ENCODE results near the gene FGF11. TPM values are rescaled to one million over a fixed set of nuclear protein-coding genes. Genes with fewer than 3 reads are reported as not detected.
"Not testable (repeated sequence)": the region's sequence is repeated elsewhere in the genome, so short reads cannot be mapped to it uniquely, and the experiment has no call there.

The FGF11 gene
- polyA plus RNA-seq, 4 donors: 0.61 to 0.86 TPM; not detected in 2

DNA sequence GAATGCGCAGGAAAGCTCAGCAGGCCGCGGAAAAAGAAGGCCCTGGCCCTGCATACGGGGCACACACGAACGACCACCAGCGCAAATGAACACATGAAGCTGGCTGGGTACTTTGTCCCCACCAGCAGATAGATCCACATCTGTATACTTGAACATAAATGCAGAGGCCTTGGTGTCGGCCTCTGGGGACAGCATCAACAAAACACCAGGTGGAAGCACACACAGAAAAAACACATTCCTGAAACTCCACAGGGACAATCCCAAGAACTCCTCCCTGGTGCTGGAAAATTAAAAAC is 40.7 kb downstream of the FGF11 start:
- Histone ChIP-seq H3K36me3 (ENCODE audit: control insufficient read depth in 3 of 3, insufficient read depth in 2 of 3, low read depth in 1 of 3, low read length in 3 of 3) (peaks cover 0 to 26% (median 0%) of the 10 kb centered on the region in 3 donors), H3K27me3 (ENCODE audit: control insufficient read depth in 3 of 3, insufficient read depth in 3 of 3, low read length in 3 of 3) (no peaks in the 10 kb centered on the region), H3K27ac (ENCODE audit: low read depth in 1 of 3, low read length in 2 of 3) (peak overlapping the region; percentile 42 to 97 (median 91)), H3K4me3 (ENCODE audit: low read depth in 1 of 3, low read length in 3 of 3) (peak overlapping the region; percentile 49 to 97 (median 97)), H3K4me1 (ENCODE audit: control insufficient read depth in 3 of 3, insufficient read depth in 2 of 3, low read depth in 1 of 3, low read length in 2 of 3) (peaks cover 0 to 68% (median 4%) of the 10 kb centered on the region in 3 donors), H3K9me3 (ENCODE audit: control insufficient read depth in 2 of 2, insufficient read depth in 1 of 2, low read depth in 1 of 2, low read length in 1 of 2) (no peaks in the 10 kb centered on the region)
- FAIRE-seq (no peak), DNase-seq (no peak)
- 3 to 9% (median 6%) methylated on average over 8 of the region's 8 CpGs for WGBS, 3 donors

DNA sequence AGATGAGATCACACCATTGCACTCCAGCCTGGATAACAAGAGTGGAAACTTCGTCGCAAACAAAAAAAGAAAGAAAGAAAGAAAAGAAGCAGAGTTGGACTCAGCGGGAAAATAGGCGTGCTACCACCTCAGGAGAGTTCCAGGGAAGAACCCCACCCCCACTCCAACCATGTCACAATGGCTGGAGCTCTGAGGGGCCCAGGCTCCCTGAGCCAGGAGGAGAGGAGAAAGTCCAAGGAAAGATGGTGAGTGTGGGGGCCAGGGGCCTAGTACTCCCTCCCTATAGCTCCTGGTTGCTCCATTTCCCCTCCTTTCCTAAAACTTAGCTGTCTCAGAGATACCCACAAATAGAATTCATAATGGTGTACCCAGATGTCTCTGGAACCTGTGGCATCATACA is 42.0 kb downstream of the FGF11 start, which contains the start of gene SLC35G6:
TSS of gene SLC35G6 (plus strand) at position 172 of the 400 bp plus-strand sequence. CDS start at position 243, 71 bp downstream.
- WGBS, 3 donors: 91 to 98% (median 93%) methylated on average over 4 of the region's 4 CpGs
- H3K4me1 ChIP-seq (ENCODE audit: control insufficient read depth in 3 of 3, insufficient read depth in 2 of 3, low read depth in 1 of 3, low read length in 2 of 3): peaks cover 0 to 62% (median 4%) of the 10 kb centered on the region in 3 donors

DNA sequence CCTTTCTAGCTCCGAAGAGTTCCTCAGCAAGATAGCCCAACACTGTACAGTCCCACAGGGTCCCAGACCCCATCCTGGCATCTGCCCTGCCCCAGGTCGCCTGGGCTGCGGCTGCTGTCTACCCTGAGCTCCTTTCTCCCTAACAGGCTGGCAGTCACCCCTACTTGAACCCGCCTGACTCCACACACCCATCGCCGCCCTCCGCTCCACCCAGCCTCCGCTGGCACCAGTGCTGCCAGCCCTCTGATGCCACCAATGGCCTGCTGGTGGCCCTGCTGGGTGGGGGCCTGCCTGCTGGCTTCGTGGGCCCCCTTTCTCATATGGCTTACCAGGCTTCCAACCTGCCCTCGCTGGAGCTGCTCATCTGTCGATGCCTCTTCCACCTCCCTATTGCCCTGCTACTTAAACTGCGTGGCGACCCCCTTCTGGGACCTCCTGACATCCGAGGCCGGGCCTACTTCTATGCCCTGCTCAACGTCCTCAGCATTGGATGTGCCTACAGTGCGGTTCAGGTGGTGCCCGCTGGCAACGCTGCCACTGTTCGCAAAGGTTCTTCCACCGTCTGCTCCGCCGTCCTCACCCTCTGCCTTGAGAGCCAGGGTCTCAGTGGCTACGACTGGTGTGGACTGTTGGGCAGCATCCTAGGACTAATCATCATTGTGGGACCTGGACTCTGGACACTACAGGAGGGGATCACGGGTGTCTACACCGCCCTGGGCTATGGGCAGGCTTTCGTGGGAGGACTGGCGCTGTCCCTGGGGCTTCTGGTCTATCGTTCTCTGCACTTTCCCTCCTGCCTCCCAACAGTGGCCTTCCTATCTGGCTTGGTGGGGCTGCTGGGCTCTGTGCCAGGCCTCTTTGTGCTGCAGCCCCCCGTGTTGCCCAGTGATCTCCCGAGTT is 42.8 kb downstream of the FGF11 start:
- DNase-seq: not testable (repeated sequence)
- WGBS, 3 donors: 86 to 88% (median 87%) methylated on average over 30 to 31 of the region's 31 CpGs

More for the DNA sequence above, 42.0 kb downstream of the FGF11 start, which contains the start of gene SLC35G6:
- peaks cover 0 to 20% (median 0%) of the 10 kb centered on the region in 3 donors for H3K36me3 ChIP-seq (ENCODE audit: control insufficient read depth in 3 of 3, insufficient read depth in 2 of 3, low read depth in 1 of 3, low read length in 3 of 3)
- H3K9me3 ChIP-seq (ENCODE audit: control insufficient read depth in 2 of 2, insufficient read depth in 1 of 2, low read depth in 1 of 2, low read length in 1 of 2); H3K4me3 ChIP-seq (ENCODE audit: low read depth in 1 of 3, low read length in 3 of 3); H3K27me3 ChIP-seq (ENCODE audit: control insufficient read depth in 3 of 3, insufficient read depth in 3 of 3, low read length in 3 of 3); FAIRE-seq: not testable (repeated sequence)
- peak within 1 kb of the TSS in 2 of 3 donors; percentile 91 to 97 for H3K27ac ChIP-seq (ENCODE audit: low read depth in 1 of 3, low read length in 2 of 3)
- DNase-seq: peak in 1 of 2 donors; percentile 80

DNA sequence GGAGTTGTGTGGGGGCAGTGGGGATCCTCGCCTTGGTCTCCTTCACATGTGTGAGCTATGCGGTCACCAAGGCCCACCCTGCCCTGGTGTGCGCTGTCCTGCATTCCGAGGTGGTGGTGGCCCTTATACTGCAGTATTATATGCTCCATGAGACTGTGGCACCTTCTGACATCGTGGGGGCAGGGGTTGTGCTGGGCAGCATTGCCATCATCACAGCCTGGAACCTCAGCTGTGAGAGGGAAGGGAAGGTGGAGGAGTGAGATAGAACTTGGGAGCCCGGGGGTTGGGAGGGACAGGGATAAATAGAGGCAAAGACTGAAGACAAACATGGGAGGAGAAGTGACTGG is 43.4 kb downstream of the FGF11 start:
- not testable (repeated sequence) for H3K9me3 ChIP-seq (ENCODE audit: control insufficient read depth in 2 of 2, insufficient read depth in 1 of 2, low read depth in 1 of 2, low read length in 1 of 2); H3K27me3 ChIP-seq (ENCODE audit: control insufficient read depth in 3 of 3, insufficient read depth in 3 of 3, low read length in 3 of 3); H3K36me3 ChIP-seq (ENCODE audit: control insufficient read depth in 3 of 3, insufficient read depth in 2 of 3, low read depth in 1 of 3, low read length in 3 of 3); FAIRE-seq; DNase-seq
- Histone ChIP-seq H3K27ac (ENCODE audit: low read depth in 1 of 3, low read length in 2 of 3) (peak overlapping the region in 2 of 3 donors; percentile 99 to 100), H3K4me3 (ENCODE audit: low read depth in 1 of 3, low read length in 3 of 3) (peak overlapping the region in 2 of 3 donors; percentile 53 to 94), H3K4me1 (ENCODE audit: control insufficient read depth in 3 of 3, insufficient read depth in 2 of 3, low read depth in 1 of 3, low read length in 2 of 3) (peaks cover 4 to 58% (median 4%) of the 10 kb centered on the region in 3 donors)
- WGBS, 3 donors: 63 to 70% (median 66%) methylated on average over 6 of the region's 6 CpGs

More for the DNA sequence above, 42.8 kb downstream of the FGF11 start:
- H3K4me1 ChIP-seq (ENCODE audit: control insufficient read depth in 3 of 3, insufficient read depth in 2 of 3, low read depth in 1 of 3, low read length in 2 of 3): peaks cover 0 to 59% (median 4%) of the 10 kb centered on the region in 3 donors
- not testable (repeated sequence) for H3K4me3 ChIP-seq (ENCODE audit: low read depth in 1 of 3, low read length in 3 of 3); H3K9me3 ChIP-seq (ENCODE audit: control insufficient read depth in 2 of 2, insufficient read depth in 1 of 2, low read depth in 1 of 2, low read length in 1 of 2); FAIRE-seq; H3K27me3 ChIP-seq (ENCODE audit: control insufficient read depth in 3 of 3, insufficient read depth in 3 of 3, low read length in 3 of 3)
- H3K27ac ChIP-seq (ENCODE audit: low read depth in 1 of 3, low read length in 2 of 3): peak overlapping the region in 2 of 3 donors; percentile 99 to 100
- H3K36me3 ChIP-seq (ENCODE audit: control insufficient read depth in 3 of 3, insufficient read depth in 2 of 3, low read depth in 1 of 3, low read length in 3 of 3): peaks cover 0 to 15% (median 0%) of the 10 kb centered on the region in 3 donors

DNA sequence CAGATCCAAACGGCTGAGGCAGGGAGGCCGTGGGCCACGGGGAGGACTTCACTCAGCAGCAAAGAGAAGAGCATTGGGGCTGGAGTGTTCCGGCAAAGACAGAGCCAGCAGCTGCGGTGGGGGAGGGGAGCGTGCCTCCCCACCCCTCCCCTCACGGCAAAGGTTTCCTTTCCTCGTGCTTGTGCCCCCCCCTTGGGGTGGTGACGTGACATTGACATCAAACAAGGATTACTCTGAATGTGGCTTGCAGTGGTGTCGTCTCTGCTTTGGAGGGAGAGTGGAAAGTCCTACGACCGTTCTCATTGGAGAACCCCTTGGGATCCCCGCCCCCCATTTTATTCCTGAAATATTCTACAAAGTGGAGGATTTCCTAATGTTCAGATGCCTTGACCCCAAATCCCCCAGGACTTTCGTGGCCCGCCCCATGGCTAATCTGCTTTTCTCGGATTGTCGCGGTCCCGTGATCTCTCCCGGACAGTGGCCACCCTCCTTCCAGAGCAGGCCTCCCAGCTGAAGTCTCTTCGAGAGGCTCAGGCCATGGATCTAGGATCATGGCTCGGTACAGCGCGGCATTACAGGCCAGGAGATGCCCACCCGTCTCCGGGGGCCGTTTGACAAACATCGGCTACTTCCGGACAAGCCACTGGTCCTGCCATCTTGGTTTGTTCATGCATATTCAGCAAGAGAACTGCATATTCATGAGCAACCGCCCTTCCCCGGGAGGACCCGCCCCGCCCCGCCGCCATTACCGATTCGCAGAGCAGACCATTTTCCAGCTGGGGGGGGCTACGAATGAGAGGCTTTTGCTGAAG is 44.1 kb downstream of the FGF11 start:
- H3K27me3 ChIP-seq (ENCODE audit: control insufficient read depth in 3 of 3, insufficient read depth in 3 of 3, low read length in 3 of 3): no peaks in the 10 kb centered on the region
- peaks cover 4 to 51% (median 4%) of the 10 kb centered on the region in 3 donors for H3K4me1 ChIP-seq (ENCODE audit: control insufficient read depth in 3 of 3, insufficient read depth in 2 of 3, low read depth in 1 of 3, low read length in 2 of 3)
- DNase-seq: peak; percentile 93 to 97
- WGBS, 3 donors: 0 to 1% (median 0%) methylated on average over 36 to 38 of the region's 38 CpGs
- H3K4me3 ChIP-seq (ENCODE audit: low read depth in 1 of 3, low read length in 3 of 3): peak overlapping the region; percentile 39 to 94 (median 53)
- H3K36me3 ChIP-seq (ENCODE audit: control insufficient read depth in 3 of 3, insufficient read depth in 2 of 3, low read depth in 1 of 3, low read length in 3 of 3): peaks cover 0 to 9% (median 0%) of the 10 kb centered on the region in 3 donors
- H3K9me3 ChIP-seq (ENCODE audit: control insufficient read depth in 2 of 2, insufficient read depth in 1 of 2, low read depth in 1 of 2, low read length in 1 of 2): no peaks in the 10 kb centered on the region
- no peak for FAIRE-seq
- peak overlapping the region; percentile 87 to 100 (median 99) for H3K27ac ChIP-seq (ENCODE audit: low read depth in 1 of 3, low read length in 2 of 3)

DNA sequence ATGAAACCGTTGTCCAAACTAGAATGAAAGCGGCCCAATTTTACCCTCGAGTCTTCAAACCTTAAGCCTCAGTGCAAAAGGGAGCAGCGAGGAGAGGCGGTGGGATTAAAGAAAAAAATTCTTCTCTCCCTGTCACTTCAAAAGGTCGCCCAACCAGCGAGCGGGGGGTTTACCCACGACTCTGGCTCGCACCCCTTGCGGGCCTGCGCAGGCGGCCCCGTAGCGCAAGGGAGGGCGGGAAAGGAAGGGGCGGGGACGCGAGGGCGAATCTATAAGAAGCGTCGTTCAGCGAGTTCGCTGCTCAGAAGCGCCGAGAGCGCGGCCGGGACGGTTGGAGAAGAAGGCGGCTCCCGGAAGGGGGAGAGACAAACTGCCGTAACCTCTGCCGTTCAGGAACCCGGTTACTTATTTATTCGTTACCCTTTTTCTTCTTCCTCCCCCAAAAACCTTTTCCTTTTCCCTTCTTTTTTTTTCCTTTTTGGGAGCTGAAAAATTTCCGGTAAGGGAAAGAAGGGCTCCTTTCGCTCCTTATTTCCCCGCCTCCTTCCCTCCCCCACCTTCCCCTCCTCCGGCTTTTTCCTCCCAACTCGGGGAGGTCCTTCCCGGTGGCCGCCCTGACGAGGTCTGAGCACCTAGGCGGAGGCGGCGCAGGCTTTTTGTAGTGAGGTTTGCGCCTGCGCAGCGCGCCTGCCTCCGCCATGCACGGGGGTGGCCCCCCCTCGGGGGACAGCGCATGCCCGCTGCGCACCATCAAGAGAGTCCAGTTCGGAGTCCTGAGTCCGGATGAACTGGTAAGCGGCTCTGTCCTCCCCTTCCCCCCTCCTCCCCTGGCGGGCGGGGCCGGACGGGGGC is 45.0 kb downstream of the FGF11 start, which contains the start of gene POLR2A:
TSS of gene POLR2A (plus strand) at position 300 of the 852 bp plus-strand sequence.
- FAIRE-seq (no peak), DNase-seq (peak; percentile 98 to 99)
- H3K4me3 ChIP-seq (ENCODE audit: low read depth in 1 of 3, low read length in 3 of 3): peak within 1 kb of the TSS; percentile 60 to 94 (median 83)
- H3K27me3 ChIP-seq (ENCODE audit: control insufficient read depth in 3 of 3, insufficient read depth in 3 of 3, low read length in 3 of 3): no peaks in the 10 kb centered on the region
- H3K9me3 ChIP-seq (ENCODE audit: control insufficient read depth in 2 of 2, insufficient read depth in 1 of 2, low read depth in 1 of 2, low read length in 1 of 2): no peaks in the 10 kb centered on the region
- H3K4me1 ChIP-seq (ENCODE audit: control insufficient read depth in 3 of 3, insufficient read depth in 2 of 3, low read depth in 1 of 3, low read length in 2 of 3): peaks cover 5 to 58% (median 8%) of the 10 kb centered on the region in 3 donors
- WGBS, 3 donors: 0 to 1% (median 0%) methylated on average over 49 to 64 of the region's 64 CpGs
- peaks cover 0 to 11% (median 0%) of the 10 kb centered on the region in 3 donors for H3K36me3 ChIP-seq (ENCODE audit: control insufficient read depth in 3 of 3, insufficient read depth in 2 of 3, low read depth in 1 of 3, low read length in 3 of 3)
- peak within 1 kb of the TSS; percentile 87 to 100 (median 99) for H3K27ac ChIP-seq (ENCODE audit: low read depth in 1 of 3, low read length in 2 of 3)

DNA sequence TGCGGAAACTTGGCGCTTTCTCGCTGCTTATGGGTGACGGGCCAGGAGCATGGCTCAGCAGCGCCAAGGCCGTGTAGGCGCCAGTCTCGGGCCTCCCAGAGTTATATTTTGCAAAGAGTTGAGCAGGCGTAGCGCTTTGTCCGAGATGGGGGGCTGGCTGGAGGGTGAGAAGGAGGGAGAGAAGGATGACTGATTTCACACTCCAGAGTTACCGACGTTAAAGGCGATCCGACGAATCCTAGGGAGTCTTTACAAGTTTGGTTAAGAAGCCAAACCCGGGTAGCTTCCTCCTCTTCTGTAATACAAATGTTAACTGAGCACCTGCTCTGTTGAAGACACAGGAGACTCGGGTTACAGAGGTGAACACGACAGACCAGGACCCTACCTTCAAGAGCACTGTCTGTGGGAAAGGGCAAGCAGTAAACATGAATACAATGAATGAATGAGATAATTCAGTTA is 45.6 kb downstream of the FGF11 start:
- WGBS, 3 donors: 0 to 1% (median 1%) methylated on average over 19 of the region's 19 CpGs
- H3K9me3 ChIP-seq (ENCODE audit: control insufficient read depth in 2 of 2, insufficient read depth in 1 of 2, low read depth in 1 of 2, low read length in 1 of 2): no peaks in the 10 kb centered on the region
- H3K4me3 ChIP-seq (ENCODE audit: low read depth in 1 of 3, low read length in 3 of 3): peak overlapping the region; percentile 60 to 94 (median 83)
- peaks cover 0 to 15% (median 3%) of the 10 kb centered on the region in 3 donors for H3K36me3 ChIP-seq (ENCODE audit: control insufficient read depth in 3 of 3, insufficient read depth in 2 of 3, low read depth in 1 of 3, low read length in 3 of 3)
- H3K4me1 ChIP-seq (ENCODE audit: control insufficient read depth in 3 of 3, insufficient read depth in 2 of 3, low read depth in 1 of 3, low read length in 2 of 3): peaks cover 7 to 58% (median 8%) of the 10 kb centered on the region in 3 donors
- DNase-seq: no peak
- H3K27ac ChIP-seq (ENCODE audit: low read depth in 1 of 3, low read length in 2 of 3): peak overlapping the region; percentile 73 to 100 (median 87)
- no peak for FAIRE-seq
- H3K27me3 ChIP-seq (ENCODE audit: control insufficient read depth in 3 of 3, insufficient read depth in 3 of 3, low read length in 3 of 3): no peaks in the 10 kb centered on the region

All from small intestine (tissue), 7 donors.